ENCODE measurements around the gene HIVEP1.

- TF ChIP-seq CTCF (IDR thresholded peaks at IDR 0.05) (no peak), REST (IDR thresholded peaks at IDR 0.05; ENCODE audit: insufficient read depth in 1 of 2, low read depth in 2 of 2, low read length in 1 of 2) (no peak), POLR2AphosphoS5 (IDR thresholded peaks at IDR 0.05; ENCODE audit: low read depth, low read length) (no peak), TCF7L2 (IDR thresholded peaks at IDR 0.05; ENCODE audit: low read depth, low read length) (no peak), SIN3A (IDR thresholded peaks at IDR 0.05; ENCODE audit: borderline replicate concordance, insufficient read depth, low read depth, low read length) (no peak)
These were observed 150.1 kb downstream of the HIVEP1 start for GRCh38 chr6:12162213-12162612.

All from Panc1 (cell line).